ENCODE measurements around the gene MYLK.
A peak's percentile ranks its signal among the peaks of the same experiment; 100 is the strongest.
"Not testable (repeated sequence)": the region's sequence is repeated elsewhere in the genome, so short reads cannot be mapped to it uniquely, and the experiment has no call there.

Gene MYLK

GRCh38 chr3:123755501-123755900 is 128.6 kb downstream of the MYLK start:
- FAIRE-seq (no peak), DNase-seq (ENCODE audit: insufficient read length, low spot score) (no peak)

GRCh38 chr3:123755085-123755484 is 129.0 kb downstream of the MYLK start:
- no peak for DNase-seq (ENCODE audit: insufficient read length, low spot score)
- no peak for FAIRE-seq

GRCh38 chr3:123753286-123753685 is 130.8 kb downstream of the MYLK start:
- DNase-seq (ENCODE audit: insufficient read length, low spot score) (no peak), FAIRE-seq (no peak)

GRCh38 chr3:123752228-123752627 is 131.9 kb downstream of the MYLK start:
- DNase-seq (ENCODE audit: insufficient read length, low spot score): no peak
- FAIRE-seq: no peak

- FAIRE-seq (no peak), DNase-seq (ENCODE audit: insufficient read length, low spot score) (no peak)
Observed at GRCh38 chr3:123751433-123751832, 132.7 kb downstream of the MYLK start.

- FAIRE-seq: peak; percentile 73
Observed at GRCh38 chr3:123750659-123751420, 133.3 kb downstream of the MYLK start.

GRCh38 chr3:123750209-123750608 is 133.9 kb downstream of the MYLK start:
- FAIRE-seq (no peak), DNase-seq (ENCODE audit: insufficient read length, low spot score) (no peak)

More at GRCh38 chr3:123750659-123751420, 133.3 kb downstream of the MYLK start:
- DNase-seq (ENCODE audit: insufficient read length, low spot score): peak; percentile 83

GRCh38 chr3:123749711-123750110 is 134.4 kb downstream of the MYLK start:
- DNase-seq (ENCODE audit: insufficient read length, low spot score): no peak
- FAIRE-seq: no peak

- DNase-seq (ENCODE audit: insufficient read length, low spot score) (no peak), FAIRE-seq (no peak)
Observed at GRCh38 chr3:123745184-123745855, 138.8 kb downstream of the MYLK start.

- FAIRE-seq (no peak), DNase-seq (ENCODE audit: insufficient read length, low spot score) (no peak)
Observed at GRCh38 chr3:123744064-123744463, 140.1 kb downstream of the MYLK start.

GRCh38 chr3:123743121-123743520 is 141.0 kb downstream of the MYLK start:
- FAIRE-seq (no peak), DNase-seq (ENCODE audit: insufficient read length, low spot score) (no peak)

- FAIRE-seq: no peak
- no peak for DNase-seq (ENCODE audit: insufficient read length, low spot score)
Observed at GRCh38 chr3:123741041-123741511, 143.1 kb downstream of the MYLK start.

- FAIRE-seq (no peak), DNase-seq (ENCODE audit: insufficient read length, low spot score) (no peak)
Observed at GRCh38 chr3:123740391-123740822, 143.7 kb downstream of the MYLK start.

- DNase-seq (ENCODE audit: insufficient read length, low spot score) (no peak), FAIRE-seq (peak; percentile 49)
Observed at GRCh38 chr3:123739754-123740153, 144.4 kb downstream of the MYLK start.

GRCh38 chr3:123739106-123739505 is 145.0 kb downstream of the MYLK start:
- DNase-seq (ENCODE audit: insufficient read length, low spot score) (no peak), FAIRE-seq (no peak)

GRCh38 chr3:123738522-123738921 is 145.6 kb downstream of the MYLK start:
- not testable (repeated sequence) for FAIRE-seq; DNase-seq (ENCODE audit: insufficient read length, low spot score)

GRCh38 chr3:123737168-123737567 is 147.0 kb downstream of the MYLK start:
- FAIRE-seq (no peak), DNase-seq (ENCODE audit: insufficient read length, low spot score) (no peak)

- FAIRE-seq: no peak
- DNase-seq (ENCODE audit: insufficient read length, low spot score): no peak
Observed at GRCh38 chr3:123735456-123735855, 148.7 kb downstream of the MYLK start.

- FAIRE-seq (no peak), DNase-seq (ENCODE audit: insufficient read length, low spot score) (no peak)
Observed at GRCh38 chr3:123734527-123734902, 149.6 kb downstream of the MYLK start.

- FAIRE-seq (peak; percentile 95), DNase-seq (ENCODE audit: insufficient read length, low spot score) (peak; percentile 79)
Observed at GRCh38 chr3:123733805-123734526, 150.2 kb downstream of the MYLK start.

- peak; percentile 4 for FAIRE-seq
- DNase-seq (ENCODE audit: insufficient read length, low spot score): no peak
Observed at GRCh38 chr3:123733341-123733740, 150.8 kb downstream of the MYLK start.

Data from HTR-8/SVneo (cell line).